Esophagus muscularis mucosa (tissue), 4 donors: ENCODE results near the gene STAB2. TPM values are rescaled to one million over a fixed set of nuclear protein-coding genes. Genes with fewer than 3 reads are reported as not detected.
"Not testable (repeated sequence)": the region's sequence is repeated elsewhere in the genome, so short reads cannot be mapped to it uniquely, and the experiment has no call there.

Experiments used
- DNase-seq: peaks from one replicate; pipeline ENCODE4 v3.0.0-alpha.2; 2017; ENCODE audit errors: extremely low spot score
- H3K27ac ChIP-seq, 4 donors: fragments of 200-600 bp; sonication (generic); replicated peaks in 1 of 4; 1 replicate in 3 of 4; 2 replicates in 1 of 4; pipeline ENCODE4 v1.5.1; 2016 to 2019; ENCODE audit warnings: mild to moderate bottlenecking in 1 of 4
- H3K27me3 ChIP-seq, 4 donors: fragments of 200-600 bp; sonication (generic); one replicate each; pipeline versions ENCODE4 v1.5.1 to v1.6.0; 2016 to 2019
- H3K36me3 ChIP-seq, 4 donors: fragments of 200-600 bp; sonication (generic); one replicate each; pipeline ENCODE4 v1.5.1; 2016 to 2019
- H3K4me1 ChIP-seq, 4 donors: fragments of 200-600 bp; sonication (generic); one replicate each; pipeline ENCODE4 v1.5.1; 2016 to 2019
- H3K4me3 ChIP-seq, 4 donors: fragments of 200-600 bp; sonication (generic); 1 replicate in 2 of 4; 2 replicates in 2 of 4; pipeline ENCODE4 v1.5.1; 2016 to 2019; ENCODE audit warnings: mild to moderate bottlenecking in 4 of 4, moderate library complexity in 1 of 4
- H3K9me3 ChIP-seq, 4 donors: fragments of 200-600 bp; sonication (generic); 1 replicate in 3 of 4; 2 replicates in 1 of 4; pipeline ENCODE4 v1.5.1; 2016 to 2019
- CTCF ChIP-seq, 3 experiments: fragments of 200-600 bp in 2 of 3; fragments of 450-650 bp in 1 of 3; sonication (generic) in 2 of 3; IDR thresholded peaks; one replicate each; pipeline ENCODE4 v1.5.1; 2017 to 2019; ENCODE audit warnings: antibody characterized with exemption in 3 of 3, mild to moderate bottlenecking in 2 of 3, moderate library complexity in 1 of 3
- EP300 ChIP-seq: sonication (generic); formaldehyde crosslinking; IDR thresholded peaks from one replicate; pipeline ENCODE4 v1.6.1; 2017; ENCODE audit warnings: antibody characterized with exemption
- POLR2A ChIP-seq: fragments of 450-650 bp; IDR thresholded peaks from one replicate; pipeline ENCODE4 v1.6.1; 2017; ENCODE audit warnings: antibody characterized with exemption, moderate library complexity, mild to moderate bottlenecking, low read depth
- POLR2AphosphoS5 ChIP-seq, 2 donors: sonication (generic); formaldehyde crosslinking; IDR thresholded peaks; one replicate each; pipeline ENCODE4 v1.6.1; 2017; ENCODE audit warnings: antibody characterized with exemption in 2 of 2
- WGBS: methylation state at CpG from one replicate; pipeline ENCODE4 v1.1.5; 2018; 5-methylcytosine and 5-hydroxymethylcytosine counted together
- intact Hi-C: fragments of 100-400 bp; cut with DNase I; formaldehyde crosslinking; loops from one replicate; pipeline ENCODE4 v1.15.1; 2023
- total RNA-seq, 4 donors: library from RNA; depleted of rRNA; stranded (reverse); fragments of >200 nt; gene quantifications; one replicate each; pipeline versions ENCODE4 v1.1.0 to v1.2.1, GENCODE V29; 2016

Gene STAB2
- total RNA-seq, 4 donors from 2014 or later, result under 0.01 to 0.50 (median 0.29) TPM; not detected in 1

DNA sequence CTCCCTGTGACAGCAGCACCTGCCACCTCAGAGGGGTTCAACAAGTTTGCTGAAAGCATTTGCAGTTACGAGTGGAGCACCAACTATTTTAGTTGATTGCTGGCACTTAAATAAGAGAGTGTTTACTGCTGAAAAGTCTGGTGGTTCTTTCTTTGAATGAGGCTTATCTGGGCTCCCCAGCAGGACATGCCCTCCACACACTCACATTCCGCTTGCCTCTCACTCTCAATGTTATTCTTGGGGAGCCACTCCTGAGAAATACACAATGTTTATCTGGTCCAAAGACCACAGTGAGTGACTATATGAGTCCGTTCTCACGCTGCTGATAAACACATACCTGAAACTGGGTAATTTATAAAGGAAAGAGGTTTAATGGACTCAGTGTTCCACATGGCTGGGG, 222.1 kb downstream of the STAB2 start:
- Histone ChIP-seq H3K9me3 (no peaks in the 10 kb centered on the region), H3K36me3 (peaks cover 0 to 87% (median 56%) of the 10 kb centered on the region in 4 donors), H3K27ac (peak overlapping the region in 1 of 4 donors; percentile 47), H3K4me1 (peaks cover 0 to 95% (median 74%) of the 10 kb centered on the region in 4 donors), H3K4me3 (no peak overlapping the region), H3K27me3 (no peaks in the 10 kb centered on the region)
- TF ChIP-seq POLR2A, result no peak
- no peak for TF ChIP-seq CTCF (IDR thresholded peaks at IDR 0.05)
- TF ChIP-seq POLR2AphosphoS5 (IDR thresholded peaks at IDR 0.05), result no peak
- TF ChIP-seq EP300, result no peak
- WGBS, result 95% methylated on average over 4 of the region's 4 CpGs
- intact Hi-C loops, result no loop called here
- DNase-seq, result no peak

DNA sequence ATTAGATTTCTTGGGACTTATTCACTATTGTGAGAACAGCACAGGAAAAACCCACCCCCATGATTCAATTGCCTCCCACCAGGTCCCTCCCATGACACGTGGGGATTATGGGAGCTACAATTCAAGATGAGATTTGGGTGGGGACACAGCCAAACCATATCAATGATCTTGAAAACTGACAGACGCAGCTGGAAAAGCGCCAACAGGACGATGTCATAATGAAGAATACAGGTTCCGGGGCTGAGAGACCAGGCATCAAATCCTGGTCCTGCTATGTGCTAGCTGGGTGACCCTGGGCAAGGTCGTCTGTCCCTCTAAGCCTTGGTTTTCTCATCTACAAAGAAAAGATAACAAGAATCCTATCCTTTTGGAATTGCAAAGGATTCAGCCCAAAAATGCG, 222.6 kb downstream of the STAB2 start:
- H3K4me1 ChIP-seq, result peaks cover 0 to 95% (median 75%) of the 10 kb centered on the region in 4 donors

GRCh38 chr12:103810111-103810510, 223.0 kb downstream of the STAB2 start:
- intact Hi-C loops, result no loop called here
- Histone ChIP-seq H3K9me3 (no peaks in the 10 kb centered on the region), H3K27ac (no peak overlapping the region), H3K4me3 (no peak overlapping the region), H3K36me3 (peaks cover 0 to 91% (median 59%) of the 10 kb centered on the region in 4 donors), H3K27me3 (no peaks in the 10 kb centered on the region), H3K4me1 (peaks cover 0 to 95% (median 75%) of the 10 kb centered on the region in 4 donors)
- no peak for DNase-seq
- TF ChIP-seq POLR2AphosphoS5 (IDR thresholded peaks at IDR 0.05) (no peak), EP300 (no peak)
- WGBS, result 80% methylated on average over 5 of the region's 5 CpGs

More for the DNA sequence above, 222.6 kb downstream of the STAB2 start:
- intact Hi-C loops, H3K4me3 ChIP-seq, H3K27me3 ChIP-seq, DNase-seq, H3K9me3 ChIP-seq: not testable (repeated sequence)
- WGBS, result 76% methylated on average over 7 of the region's 7 CpGs
- H3K36me3 ChIP-seq, result peaks cover 0 to 90% (median 59%) of the 10 kb centered on the region in 4 donors
- H3K27ac ChIP-seq, result peak overlapping the region in 1 of 4 donors; percentile 47

DNA sequence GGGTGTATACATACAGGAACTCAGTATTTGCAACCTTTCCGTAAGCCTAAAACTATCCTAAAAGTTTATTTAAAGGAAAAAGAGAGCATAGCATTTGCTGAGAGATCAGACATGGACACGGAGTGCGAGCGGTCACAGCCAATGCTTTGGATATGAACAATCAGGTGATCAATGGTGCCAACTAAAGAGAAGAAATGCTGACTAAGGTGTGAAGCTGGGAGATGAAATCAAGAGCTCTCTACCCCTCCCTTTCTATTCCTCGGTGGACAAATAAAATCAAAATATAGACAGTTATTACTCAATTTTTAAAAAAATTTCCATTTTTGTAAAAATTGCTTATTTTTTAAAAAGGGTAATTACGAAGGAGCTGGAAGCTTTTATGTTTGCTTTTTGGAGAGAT, 224.7 kb downstream of the STAB2 start:
- peaks cover 0 to 95% (median 65%) of the 10 kb centered on the region in 4 donors for H3K4me1 ChIP-seq
- no peak for TF ChIP-seq CTCF (IDR thresholded peaks at IDR 0.05)
- no peak for TF ChIP-seq POLR2AphosphoS5 (IDR thresholded peaks at IDR 0.05)
- TF ChIP-seq EP300, result no peak
- TF ChIP-seq POLR2A, result no peak
- no peaks in the 10 kb centered on the region for H3K27me3 ChIP-seq
- no peak overlapping the region for H3K4me3 ChIP-seq
- DNase-seq, result no peak
- H3K36me3 ChIP-seq, result peaks cover 0 to 82% (median 57%) of the 10 kb centered on the region in 4 donors
- H3K27ac ChIP-seq, result no peak overlapping the region
- no peaks in the 10 kb centered on the region for H3K9me3 ChIP-seq
- intact Hi-C loops, result no loop called here
- 92% methylated on average over 6 of the region's 6 CpGs for WGBS

DNA sequence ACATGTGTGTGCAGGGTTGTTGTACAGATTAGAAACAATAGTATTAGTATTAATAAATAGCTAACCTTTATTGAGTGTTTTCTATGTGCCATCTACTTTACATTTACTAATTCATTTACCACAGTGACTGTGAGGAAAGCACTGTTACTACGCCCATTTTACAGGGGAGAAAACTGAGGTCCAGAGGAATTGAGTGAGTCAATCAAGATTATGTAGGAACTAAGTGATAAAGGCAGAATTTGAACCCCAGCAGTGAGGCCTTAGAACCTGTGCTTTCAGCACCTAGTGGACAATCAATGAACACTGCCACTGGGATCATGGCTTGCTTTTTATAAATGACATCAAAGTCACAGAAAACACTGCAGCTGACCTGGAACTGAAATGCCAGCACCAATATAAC, 225.7 kb downstream of the STAB2 start:
- no peak overlapping the region for H3K4me3 ChIP-seq
- intact Hi-C loops, result no loop called here
- TF ChIP-seq POLR2AphosphoS5 (IDR thresholded peaks at IDR 0.05) (peak in 1 of 2 donors; percentile 18), EP300 (no peak)
- 96% methylated on average over 1 of the region's 1 CpG for WGBS
- no peak for DNase-seq
- H3K9me3 ChIP-seq, result no peaks in the 10 kb centered on the region
- no peaks in the 10 kb centered on the region for H3K27me3 ChIP-seq
- H3K4me1 ChIP-seq, result peaks cover 0 to 95% (median 60%) of the 10 kb centered on the region in 4 donors
- H3K27ac ChIP-seq, result no peak overlapping the region
- H3K36me3 ChIP-seq, result peaks cover 0 to 72% (median 49%) of the 10 kb centered on the region in 4 donors

- no peak for TF ChIP-seq POLR2AphosphoS5 (IDR thresholded peaks at IDR 0.05)
- no peak for TF ChIP-seq EP300
- TF ChIP-seq POLR2A, result no peak
- no peak for TF ChIP-seq CTCF (IDR thresholded peaks at IDR 0.05)
- H3K36me3 ChIP-seq, result peaks cover 0 to 66% (median 45%) of the 10 kb centered on the region in 4 donors
- H3K4me3 ChIP-seq, result no peak overlapping the region
- H3K27ac ChIP-seq, result peak overlapping the region in 2 of 4 donors; percentile 7 to 10
- H3K4me1 ChIP-seq, result peaks cover 0 to 95% (median 57%) of the 10 kb centered on the region in 4 donors
- no peaks in the 10 kb centered on the region for H3K9me3 ChIP-seq
- DNase-seq, result no peak
- intact Hi-C loops, result no loop called here
- no peaks in the 10 kb centered on the region for H3K27me3 ChIP-seq
- WGBS, result 92% methylated on average over 3 of the region's 3 CpGs
Measured at GRCh38 chr12:103813426-103813825, 226.4 kb downstream of the STAB2 start.
